Thyroid gland (tissue), 4 donors: ENCODE measurements around the gene WDR77. TPM values are rescaled to one million over a fixed set of nuclear protein-coding genes. Genes with fewer than 3 reads are reported as not detected.

Source experiments
- DNase-seq, 2 donors: peaks; one replicate each; pipeline ENCODE4 v3.0.0-alpha.2; 2019
- H3K27ac ChIP-seq, 3 donors: fragments of 200-600 bp; sonication (generic); 1 replicate in 2 of 3; 2 replicates in 1 of 3; pipeline ENCODE4 v1.5.1; 2016 to 2019; ENCODE audit warnings: mild to moderate bottlenecking in 1 of 3, moderate library complexity in 1 of 3
- H3K27me3 ChIP-seq: fragments of 200-600 bp; sonication (generic); one replicate; pipeline ENCODE4 v1.5.1; 2019
- H3K36me3 ChIP-seq, 2 donors: fragments of 200-600 bp; sonication (generic); one replicate each; pipeline ENCODE4 v1.5.1; 2016 to 2019
- H3K4me1 ChIP-seq, 2 donors: fragments of 200-600 bp; sonication (generic); one replicate each; pipeline ENCODE4 v1.5.1; 2017 to 2019
- H3K4me3 ChIP-seq, 3 donors: fragments of 200-600 bp; sonication (generic); replicated peaks in 1 of 3; 1 replicate in 2 of 3; 2 replicates in 1 of 3; pipeline ENCODE4 v1.5.1; 2016; ENCODE audit warnings: mild to moderate bottlenecking in 1 of 3
- H3K9me3 ChIP-seq: fragments of 200-600 bp; sonication (generic); one replicate; pipeline ENCODE4 v1.5.1; 2017
- POLR2A ChIP-seq, 2 donors: fragments of 450-650 bp; IDR thresholded peaks; one replicate each; pipeline ENCODE4 v1.6.1; 2017; ENCODE audit warnings: antibody characterized with exemption in 2 of 2, mild to moderate bottlenecking in 2 of 2, moderate library complexity in 1 of 2
- WGBS, 2 donors: methylation state at CpG; one replicate each; pipeline ENCODE4 v1.1.5; 2017; 5-methylcytosine and 5-hydroxymethylcytosine counted together
- intact Hi-C: fragments of 100-400 bp; cut with DNase I; formaldehyde crosslinking; loops from one replicate; pipeline ENCODE4 v1.15.1; 2023
- small RNA-seq: library from RNA; depleted of rRNA; stranded (forward); fragments of <200 nt; gene quantifications from one replicate; pipeline ENCODE3, GENCODE V24; 2016
- total RNA-seq, 4 donors: library from RNA; depleted of rRNA; stranded (reverse); fragments of >200 nt; gene quantifications; one replicate each; pipeline ENCODE4 v1.2.3, GENCODE V29; 2016
- TF ChIP-seq, protein P1 (sequence below), 6 experiments: fragments of 200-600 bp in 3 of 6; fragments of 450-650 bp in 3 of 6; sonication (generic) in 3 of 6; IDR thresholded peaks; one replicate each; pipeline ENCODE4 v1.5.1; 2016 to 2019; ENCODE audit warnings: antibody characterized with exemption in 6 of 6, mild to moderate bottlenecking in 2 of 6, inconsistent platforms in 1 of 6, moderate library complexity in 1 of 6

WDR77 gene
- total RNA-seq, 4 donors from 2014 or later, result 19.5 to 36.1 (median 26.3) TPM

DNA sequence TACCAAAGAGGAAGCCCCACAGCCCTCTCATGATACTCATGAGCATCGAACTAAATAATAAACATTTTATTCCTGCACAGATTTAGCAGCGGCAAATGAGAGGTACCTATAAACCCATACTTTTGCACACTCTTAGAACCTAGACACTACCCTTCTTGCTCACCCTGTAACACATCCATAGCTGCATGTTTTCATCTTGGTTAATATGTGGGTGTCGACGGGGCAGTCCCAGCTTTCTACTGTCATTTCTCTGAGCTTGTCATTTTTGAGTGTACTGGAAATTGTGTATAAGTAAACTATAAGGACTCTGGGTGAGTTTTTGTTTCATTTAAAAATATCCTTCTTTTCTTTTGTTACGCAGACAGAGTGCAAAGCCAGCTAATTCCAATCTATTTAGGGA lies 47.0 kb downstream of the WDR77 start:
- 90 to 91% methylated on average over 5 of the region's 5 CpGs for WGBS, 2 donors
- Histone ChIP-seq H3K9me3 (no peaks in the 10 kb centered on the region), H3K4me1 (no peaks in the 10 kb centered on the region), H3K36me3 (no peaks in the 10 kb centered on the region), H3K27me3 (no peaks in the 10 kb centered on the region), H3K27ac (no peak overlapping the region), H3K4me3 (no peak overlapping the region)
- no peak for TF ChIP-seq POLR2A (IDR thresholded peaks at IDR 0.05)
- TF ChIP-seq, protein P1, sequence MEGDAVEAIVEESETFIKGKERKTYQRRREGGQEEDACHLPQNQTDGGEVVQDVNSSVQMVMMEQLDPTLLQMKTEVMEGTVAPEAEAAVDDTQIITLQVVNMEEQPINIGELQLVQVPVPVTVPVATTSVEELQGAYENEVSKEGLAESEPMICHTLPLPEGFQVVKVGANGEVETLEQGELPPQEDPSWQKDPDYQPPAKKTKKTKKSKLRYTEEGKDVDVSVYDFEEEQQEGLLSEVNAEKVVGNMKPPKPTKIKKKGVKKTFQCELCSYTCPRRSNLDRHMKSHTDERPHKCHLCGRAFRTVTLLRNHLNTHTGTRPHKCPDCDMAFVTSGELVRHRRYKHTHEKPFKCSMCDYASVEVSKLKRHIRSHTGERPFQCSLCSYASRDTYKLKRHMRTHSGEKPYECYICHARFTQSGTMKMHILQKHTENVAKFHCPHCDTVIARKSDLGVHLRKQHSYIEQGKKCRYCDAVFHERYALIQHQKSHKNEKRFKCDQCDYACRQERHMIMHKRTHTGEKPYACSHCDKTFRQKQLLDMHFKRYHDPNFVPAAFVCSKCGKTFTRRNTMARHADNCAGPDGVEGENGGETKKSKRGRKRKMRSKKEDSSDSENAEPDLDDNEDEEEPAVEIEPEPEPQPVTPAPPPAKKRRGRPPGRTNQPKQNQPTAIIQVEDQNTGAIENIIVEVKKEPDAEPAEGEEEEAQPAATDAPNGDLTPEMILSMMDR (IDR thresholded peaks at IDR 0.05), result no peak
- intact Hi-C loops, result loop anchor here (5.0 kb wide), 1 partner anchor 180 kb away; no protein-coding TSS in a partner anchor
- DNase-seq, result no peak

DNA sequence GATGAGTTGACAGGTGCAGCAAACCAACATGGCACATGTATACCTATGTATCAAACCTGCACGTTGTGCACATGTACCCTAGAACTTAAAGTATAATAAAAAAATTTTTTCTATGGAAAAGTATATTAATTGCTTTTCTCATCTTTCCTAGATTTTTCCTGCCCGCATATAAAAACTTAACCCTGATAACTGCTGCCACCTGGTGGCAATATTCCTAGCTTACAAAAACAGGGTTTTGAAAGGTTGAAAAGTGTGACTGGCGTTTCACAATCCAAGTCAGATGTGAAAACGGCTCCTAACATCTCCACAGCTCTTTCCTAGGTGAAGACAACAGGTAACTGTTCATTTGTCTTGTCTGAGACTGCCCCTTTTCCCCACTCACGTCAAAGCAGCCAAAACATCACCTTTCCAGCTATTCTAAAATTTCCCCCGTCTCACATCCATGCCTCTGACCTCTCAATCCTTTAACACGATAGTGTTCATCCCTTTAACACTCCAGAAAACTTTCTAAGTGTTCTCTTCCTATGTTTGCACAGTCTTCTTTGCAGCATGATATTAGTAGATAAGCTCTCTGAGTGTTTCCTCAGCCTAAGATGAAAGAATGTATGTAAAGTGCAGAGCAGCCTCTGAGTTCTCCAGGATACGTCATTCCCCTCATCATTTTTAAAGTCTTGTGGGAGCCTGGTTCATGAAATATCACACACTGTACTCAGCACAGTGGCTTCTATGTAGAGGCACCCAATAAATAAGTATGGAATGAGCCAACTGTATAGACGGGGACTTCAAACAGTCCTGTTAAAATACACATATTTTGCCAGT lies 49.1 kb downstream of the WDR77 start:
- no peak overlapping the region for H3K4me3 ChIP-seq
- peak; percentile 56 for DNase-seq
- TF ChIP-seq, protein P1 (IDR thresholded peaks at IDR 0.05), result peak; percentile 9 to 68 (median 60)
- TF ChIP-seq POLR2A (IDR thresholded peaks at IDR 0.05), result no peak
- no peaks in the 10 kb centered on the region for H3K4me1 ChIP-seq
- intact Hi-C loops, result loop anchor here (5.0 kb wide), 1 partner anchor 178 kb away; no protein-coding TSS in a partner anchor
- H3K36me3 ChIP-seq, result no peaks in the 10 kb centered on the region
- H3K27ac ChIP-seq, result no peak overlapping the region
- WGBS, 2 donors, result 26 to 29% methylated on average over 9 of the region's 9 CpGs
- no peaks in the 10 kb centered on the region for H3K9me3 ChIP-seq
- H3K27me3 ChIP-seq, result no peaks in the 10 kb centered on the region

DNA sequence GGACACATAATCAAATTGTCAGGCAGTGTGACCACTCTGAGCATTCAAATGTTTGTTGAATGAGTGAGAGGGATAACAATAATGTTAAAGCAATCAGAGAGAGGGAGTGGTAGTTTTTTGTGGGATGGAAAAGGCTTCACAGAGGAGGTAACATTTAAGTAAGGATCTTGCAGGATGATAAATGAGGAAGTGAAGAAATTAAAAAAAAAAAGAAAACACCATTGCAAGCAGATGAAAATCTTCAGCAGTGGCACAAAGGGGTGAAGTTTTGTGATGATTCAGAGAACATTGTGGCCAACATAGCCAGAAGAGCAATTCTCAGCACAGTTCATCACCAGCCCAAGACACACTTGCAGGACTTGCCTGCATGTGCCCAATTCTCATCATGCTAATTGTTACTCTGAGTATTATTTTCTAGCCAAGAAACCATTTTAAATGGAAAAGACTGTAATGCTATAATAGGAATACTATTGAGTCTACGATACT lies 56.6 kb downstream of the WDR77 start:
- no peaks in the 10 kb centered on the region for H3K27me3 ChIP-seq
- intact Hi-C loops, result no loop called here
- H3K4me3 ChIP-seq, result no peak overlapping the region
- no peak overlapping the region for H3K27ac ChIP-seq
- DNase-seq, result no peak
- TF ChIP-seq, protein P1 (IDR thresholded peaks at IDR 0.05), result no peak
- TF ChIP-seq POLR2A (IDR thresholded peaks at IDR 0.05), result no peak
- WGBS, 2 donors, result 87 to 88% methylated on average over 1 of the region's 1 CpG
- H3K9me3 ChIP-seq, result no peaks in the 10 kb centered on the region
- H3K36me3 ChIP-seq, result no peaks in the 10 kb centered on the region
- H3K4me1 ChIP-seq, result no peaks in the 10 kb centered on the region

DNA sequence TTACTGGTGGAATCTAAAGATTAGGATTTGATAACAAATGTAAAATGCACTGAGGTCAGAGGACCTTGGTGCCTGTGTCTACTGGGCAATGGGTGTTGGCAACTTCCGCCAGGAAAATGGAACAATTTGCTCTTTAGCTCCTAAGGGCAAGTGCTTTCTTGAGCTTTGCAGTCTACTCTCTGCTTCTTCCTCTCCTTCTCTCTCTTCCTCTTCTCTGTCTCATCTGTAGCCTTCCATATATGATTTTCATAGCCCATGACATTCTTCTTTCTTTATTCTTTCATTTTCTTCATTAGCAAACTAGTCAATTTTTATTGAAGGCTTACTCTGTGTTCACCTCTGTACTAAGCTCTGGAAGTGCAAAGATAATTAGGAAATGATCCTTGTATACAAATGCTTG lies 57.0 kb downstream of the WDR77 start:
- no peak for TF ChIP-seq POLR2A (IDR thresholded peaks at IDR 0.05)
- TF ChIP-seq, protein P1 (IDR thresholded peaks at IDR 0.05), result no peak
- intact Hi-C loops, result no loop called here
- 89 to 100% methylated on average over 1 of the region's 1 CpG for WGBS, 2 donors
- H3K9me3 ChIP-seq, result no peaks in the 10 kb centered on the region
- no peak overlapping the region for H3K27ac ChIP-seq
- no peak for DNase-seq
- no peak overlapping the region for H3K4me3 ChIP-seq
- no peaks in the 10 kb centered on the region for H3K36me3 ChIP-seq
- H3K27me3 ChIP-seq, result no peaks in the 10 kb centered on the region
- no peaks in the 10 kb centered on the region for H3K4me1 ChIP-seq

Small RNA genes within 50 kb of the gene (small RNA-seq; reads per million reads assigned to genes)
- gene RF00019 (not detected), gene RNU6-792P (not detected)

Other genes with a start within 250 kb of the WDR77 start
- 10 to 100 TPM; 45.1 to 53.3 (median 49.4) TPM for gene DENND2D, start 248.6 kb downstream of the WDR77 start, total RNA-seq
- 10 to 100 TPM in 2 of 4 donors, 1 to 10 TPM in 2; 4.2 to 25.7 (median 11.8) TPM for gene CHI3L2, start 221.5 kb downstream of the WDR77 start, total RNA-seq
- not detected for gene CHIA, start 158.4 kb downstream of the WDR77 start, total RNA-seq
- 1 to 10 TPM; 1.1 to 2.1 (median 1.7) TPM for gene OVGP1, start 21.5 kb downstream of the WDR77 start, total RNA-seq
- gene ATP5PB, start 208 bp upstream of the WDR77 start, total RNA-seq, result 100 to 1,000 TPM; 128 to 252 (median 193) TPM
- 10 to 100 TPM in 1 of 4 donors, 1 to 10 TPM in 3; 2.5 to 23.6 (median 6.5) TPM for gene C1orf162, start 24.7 kb upstream of the WDR77 start, total RNA-seq
- gene ADORA3, start 54.4 kb upstream of the WDR77 start, total RNA-seq, result 1 to 10 TPM; 2.3 to 7.7 (median 3.4) TPM
- gene TMIGD3, start 54.4 kb upstream of the WDR77 start, total RNA-seq, result 1 to 10 TPM in 1 of 4 donors, under 1 TPM in 1, not detected in 2; 0.89 to 8.7 TPM
- 10 to 100 TPM; 54.2 to 91.7 (median 71.9) TPM for gene RAP1A, start 170.5 kb upstream of the WDR77 start, total RNA-seq